ENCODE measurements around the gene RTCA. TPM values are rescaled to one million over a fixed set of nuclear protein-coding genes. Genes with fewer than 3 reads are reported as not detected.
"Not testable (repeated sequence)": the region's sequence is repeated elsewhere in the genome, so short reads cannot be mapped to it uniquely, and the experiment has no call there.

RTCA gene
- total RNA-seq, 6 donors from 2014 or later, result 12.1 to 36.4 (median 30.3) TPM

GRCh38 chr1:100222428-100222827 lies 43.6 kb upstream of the RTCA start:
- no peak for TF ChIP-seq CTCF (IDR thresholded peaks at IDR 0.05)
- TF ChIP-seq POLR2AphosphoS5 (IDR thresholded peaks at IDR 0.05), result no peak
- TF ChIP-seq EP300 (IDR thresholded peaks at IDR 0.05), result no peak
- no peak for TF ChIP-seq POLR2A (IDR thresholded peaks at IDR 0.05)
- no peaks in the 10 kb centered on the region for H3K27me3 ChIP-seq
- H3K4me1 ChIP-seq, result no peaks in the 10 kb centered on the region
- H3K27ac ChIP-seq, result no peak overlapping the region
- no peak for ATAC-seq (ENCODE audit: low FRiP score in 2 of 2)
- no peak overlapping the region for H3K4me3 ChIP-seq
- peaks cover 0 to 11% (median 0%) of the 10 kb centered on the region in 4 donors for H3K36me3 ChIP-seq
- H3K9me3 ChIP-seq, result no peaks in the 10 kb centered on the region
- no peak for DNase-seq

- Histone ChIP-seq H3K27ac (no peak overlapping the region), H3K4me3 (no peak overlapping the region), H3K9me3 (no peaks in the 10 kb centered on the region), H3K4me1 (no peaks in the 10 kb centered on the region), H3K36me3 (peaks cover 0 to 46% (median 6%) of the 10 kb centered on the region in 4 donors), H3K27me3 (no peaks in the 10 kb centered on the region)
- TF ChIP-seq POLR2AphosphoS5 (IDR thresholded peaks at IDR 0.05), result no peak
- no peak for TF ChIP-seq EP300 (IDR thresholded peaks at IDR 0.05)
- TF ChIP-seq CTCF (IDR thresholded peaks at IDR 0.05), result no peak
- no peak for TF ChIP-seq POLR2A (IDR thresholded peaks at IDR 0.05)
- DNase-seq, result no peak
- 57 to 67% methylated on average over 4 of the region's 4 CpGs for WGBS, 2 donors
- ATAC-seq (ENCODE audit: low FRiP score in 2 of 2), result no peak
Measured at GRCh38 chr1:100229681-100230443, 36.2 kb upstream of the RTCA start.

- H3K27ac ChIP-seq, result no peak overlapping the region
- peaks cover 0 to 50% (median 6%) of the 10 kb centered on the region in 4 donors for H3K36me3 ChIP-seq
- no peak for TF ChIP-seq EP300 (IDR thresholded peaks at IDR 0.05)
- no peak for TF ChIP-seq POLR2A (IDR thresholded peaks at IDR 0.05)
- TF ChIP-seq CTCF (IDR thresholded peaks at IDR 0.05), result no peak
- TF ChIP-seq POLR2AphosphoS5 (IDR thresholded peaks at IDR 0.05), result no peak
- ATAC-seq (ENCODE audit: low FRiP score in 2 of 2) (no peak), DNase-seq (no peak)
- H3K9me3 ChIP-seq, result no peaks in the 10 kb centered on the region
- 84 to 86% methylated on average over 2 of the region's 2 CpGs for WGBS, 2 donors
- no peaks in the 10 kb centered on the region for H3K27me3 ChIP-seq
- H3K4me1 ChIP-seq, result no peaks in the 10 kb centered on the region
- H3K4me3 ChIP-seq, result no peak overlapping the region
Measured at GRCh38 chr1:100230765-100231164, 35.3 kb upstream of the RTCA start.

GRCh38 chr1:100231721-100232120 lies 34.3 kb upstream of the RTCA start:
- H3K4me3 ChIP-seq, result no peak overlapping the region
- ATAC-seq (ENCODE audit: low FRiP score in 2 of 2) (no peak), DNase-seq (no peak)
- no peaks in the 10 kb centered on the region for H3K27me3 ChIP-seq
- peaks cover 0 to 48% (median 6%) of the 10 kb centered on the region in 4 donors for H3K36me3 ChIP-seq
- no peak overlapping the region for H3K27ac ChIP-seq
- no peaks in the 10 kb centered on the region for H3K4me1 ChIP-seq
- no peak for TF ChIP-seq POLR2A (IDR thresholded peaks at IDR 0.05)
- TF ChIP-seq CTCF (IDR thresholded peaks at IDR 0.05), result no peak
- TF ChIP-seq POLR2AphosphoS5 (IDR thresholded peaks at IDR 0.05), result no peak
- TF ChIP-seq EP300 (IDR thresholded peaks at IDR 0.05), result no peak
- no peaks in the 10 kb centered on the region for H3K9me3 ChIP-seq
- WGBS, 2 donors, result 90 to 91% methylated on average over 2 of the region's 2 CpGs

GRCh38 chr1:100232156-100232555 lies 33.9 kb upstream of the RTCA start:
- peaks cover 0 to 48% (median 6%) of the 10 kb centered on the region in 4 donors for H3K36me3 ChIP-seq
- WGBS, 2 donors, result 96 to 100% methylated on average over 1 of the region's 1 CpG
- TF ChIP-seq POLR2A (IDR thresholded peaks at IDR 0.05), result no peak
- TF ChIP-seq EP300 (IDR thresholded peaks at IDR 0.05), result no peak
- no peak for TF ChIP-seq POLR2AphosphoS5 (IDR thresholded peaks at IDR 0.05)
- TF ChIP-seq CTCF (IDR thresholded peaks at IDR 0.05), result no peak
- H3K9me3 ChIP-seq, result no peaks in the 10 kb centered on the region
- H3K4me3 ChIP-seq, result no peak overlapping the region
- ATAC-seq (ENCODE audit: low FRiP score in 2 of 2) (no peak), DNase-seq (no peak)
- H3K27me3 ChIP-seq, result no peaks in the 10 kb centered on the region
- H3K27ac ChIP-seq, result no peak overlapping the region
- H3K4me1 ChIP-seq, result no peaks in the 10 kb centered on the region

GRCh38 chr1:100233566-100233965 lies 32.5 kb upstream of the RTCA start:
- not testable (repeated sequence) for H3K27me3 ChIP-seq; H3K4me3 ChIP-seq; H3K27ac ChIP-seq; DNase-seq; ATAC-seq (ENCODE audit: low FRiP score in 2 of 2); H3K9me3 ChIP-seq; H3K4me1 ChIP-seq
- WGBS, 2 donors, result 88 to 94% methylated on average over 4 of the region's 4 CpGs
- peaks cover 0 to 56% (median 4%) of the 10 kb centered on the region in 4 donors for H3K36me3 ChIP-seq
